GM12891 (cell line): ENCODE data around the gene CXCL3.

Source experiments
- DNase-seq: peaks from one replicate; pipeline ENCODE4 v3.0.0; 2011; ENCODE audit warnings: low spot score; ENCODE audit not compliant: insufficient read length
- FAIRE-seq: peaks from 2 replicates; lab custom pipeline; 2011; peaks lifted over from hg19 to GRCh38; lab: Jason Lieb, UNC
- PAX5 ChIP-seq: IDR thresholded peaks from 2 replicates; pipeline ENCODE4 v1.6.1; 2011; ENCODE audit warnings: low read length, moderate library complexity, mild to moderate bottlenecking; ENCODE audit not compliant: insufficient read depth, severe bottlenecking
- POLR2A ChIP-seq: IDR thresholded peaks from 2 replicates; pipeline ENCODE4 v1.6.1; 2011; ENCODE audit warnings: low read depth, low read length, control low read depth
- POLR2AphosphoS5 ChIP-seq: IDR thresholded peaks from 2 replicates; pipeline ENCODE4 v1.6.1; 2011; ENCODE audit warnings: low read depth, low read length, control low read depth
- POU2F2 ChIP-seq: IDR thresholded peaks from 2 replicates; pipeline ENCODE4 v1.6.1; 2011; ENCODE audit warnings: low read depth, mild to moderate bottlenecking, control low read depth, low read length, moderate library complexity
- SPI1 ChIP-seq: IDR thresholded peaks from 2 replicates; pipeline ENCODE4 v1.6.1; 2011; ENCODE audit warnings: low read depth, low read length, control low read depth
- TAF1 ChIP-seq: IDR thresholded peaks from 2 replicates; pipeline ENCODE4 v1.6.1; 2011; ENCODE audit warnings: low read depth, low read length, control low read depth

The CXCL3 gene

GRCh38 chr4:74056858-74057562, 18.5 kb upstream of the CXCL3 start:
- DNase-seq: no peak
- TF ChIP-seq POLR2AphosphoS5 (no peak), PAX5 (no peak), SPI1 (no peak)
- no peak for FAIRE-seq

- no peak for FAIRE-seq
- no peak for TF ChIP-seq POU2F2
- TF ChIP-seq POLR2A: no peak
- TF ChIP-seq PAX5: no peak
- TF ChIP-seq TAF1: no peak
- no peak for TF ChIP-seq SPI1
- TF ChIP-seq POLR2AphosphoS5: no peak
- no peak for DNase-seq
Measured at GRCh38 chr4:74056114-74056857, 17.8 kb upstream of the CXCL3 start.

GRCh38 chr4:74055498-74055897, 17.0 kb upstream of the CXCL3 start:
- TF ChIP-seq POLR2AphosphoS5: no peak
- no peak for TF ChIP-seq POLR2A
- no peak for TF ChIP-seq TAF1
- no peak for TF ChIP-seq POU2F2
- TF ChIP-seq PAX5: no peak
- no peak for TF ChIP-seq SPI1
- FAIRE-seq (no peak), DNase-seq (no peak)

DNA sequence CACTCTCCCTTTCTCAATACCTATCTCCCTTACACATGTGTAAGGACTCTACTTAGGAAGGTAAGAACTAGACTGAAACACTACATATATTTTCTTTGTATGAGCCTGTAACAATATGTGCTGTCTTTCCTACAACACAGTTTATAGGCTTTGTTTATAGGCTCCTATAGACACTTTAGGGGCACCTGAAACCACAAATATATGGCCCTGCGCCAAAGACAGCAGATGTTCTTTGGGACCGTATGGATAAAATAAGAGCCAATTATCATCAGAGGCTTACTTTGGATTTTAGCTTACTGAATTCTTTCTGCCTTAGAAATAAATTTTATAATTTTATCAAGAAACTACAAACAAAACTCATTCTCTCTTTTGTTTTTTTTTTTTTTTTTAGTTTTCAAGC, 16.6 kb upstream of the CXCL3 start:
- DNase-seq (no peak), FAIRE-seq (no peak)
- no peak for TF ChIP-seq SPI1
- TF ChIP-seq POU2F2: no peak
- no peak for TF ChIP-seq POLR2AphosphoS5

GRCh38 chr4:74054483-74055047, 16.1 kb upstream of the CXCL3 start:
- no peak for TF ChIP-seq TAF1
- no peak for TF ChIP-seq POU2F2
- TF ChIP-seq PAX5: no peak
- no peak for TF ChIP-seq POLR2A
- no peak for TF ChIP-seq POLR2AphosphoS5
- TF ChIP-seq SPI1: no peak
- FAIRE-seq: no peak
- no peak for DNase-seq

DNA sequence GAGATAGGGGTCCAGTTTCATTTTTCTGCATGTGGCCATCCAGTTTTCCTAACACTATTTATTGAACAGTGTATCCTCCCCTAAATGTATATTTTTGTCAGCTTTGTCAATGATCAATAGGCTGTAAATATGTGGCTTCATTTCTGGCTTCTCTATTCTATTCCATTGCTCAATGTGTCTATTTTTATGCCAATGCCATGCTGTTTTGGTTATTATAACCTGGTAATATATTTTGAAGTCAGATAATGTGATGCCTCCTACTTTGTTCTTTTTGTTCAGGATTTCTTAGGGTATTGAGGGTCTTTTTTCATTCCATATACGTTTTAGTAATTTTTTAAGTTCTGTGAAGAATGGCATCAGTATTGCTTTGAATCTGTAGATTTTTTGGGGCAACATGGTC, 8.7 kb upstream of the CXCL3 start:
- no peak for TF ChIP-seq PAX5
- no peak for TF ChIP-seq SPI1
- no peak for TF ChIP-seq POU2F2
- TF ChIP-seq TAF1: no peak
- no peak for TF ChIP-seq POLR2A
- no peak for TF ChIP-seq POLR2AphosphoS5
- no peak for FAIRE-seq

GRCh38 chr4:74045772-74046171, 7.3 kb upstream of the CXCL3 start:
- no peak for TF ChIP-seq POU2F2
- no peak for TF ChIP-seq TAF1
- TF ChIP-seq SPI1: no peak
- no peak for TF ChIP-seq POLR2A
- no peak for TF ChIP-seq PAX5
- FAIRE-seq (no peak), DNase-seq (no peak)

More for the DNA sequence above, 8.7 kb upstream of the CXCL3 start:
- no peak for DNase-seq

DNA sequence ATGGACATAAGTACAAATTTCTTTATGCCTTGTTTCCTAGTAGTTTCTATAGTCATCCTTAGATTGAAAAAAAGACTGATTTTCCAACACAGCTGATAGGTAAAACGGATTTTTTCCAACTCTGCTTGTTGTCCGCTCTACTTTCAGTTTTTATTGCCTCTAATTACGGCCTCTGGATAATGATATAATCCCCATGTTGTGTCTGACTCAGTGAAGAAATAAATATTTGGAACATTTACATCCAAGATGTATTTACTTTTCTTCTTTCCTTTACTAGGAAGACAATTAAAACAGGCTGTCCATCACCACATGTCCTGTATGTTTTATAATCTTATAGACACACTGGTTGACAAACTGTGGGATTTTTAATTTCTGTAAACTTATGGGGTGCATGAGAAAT, 6.8 kb upstream of the CXCL3 start:
- no peak for FAIRE-seq
- DNase-seq: no peak
- TF ChIP-seq TAF1 (no peak), POLR2A (no peak), PAX5 (no peak), POLR2AphosphoS5 (no peak), SPI1 (no peak), POU2F2 (no peak)

DNA sequence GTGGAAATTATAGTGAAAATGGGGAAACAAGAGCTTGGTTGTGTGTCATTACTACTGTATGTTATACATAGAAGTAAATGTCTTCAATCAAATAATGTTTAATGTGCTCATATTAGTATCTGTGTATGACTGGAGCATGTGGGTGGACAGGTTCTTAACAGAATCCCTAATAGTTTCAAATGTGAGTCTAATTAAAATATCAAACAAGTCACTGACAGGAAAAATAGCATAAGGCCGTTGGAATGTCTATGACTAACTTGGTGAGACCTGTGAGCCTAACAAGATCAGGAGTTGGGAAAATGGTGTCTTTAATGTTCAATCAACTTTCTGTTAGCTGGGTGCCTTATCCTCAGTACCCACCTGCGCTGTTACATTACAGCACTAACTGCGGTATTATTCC, 6.2 kb upstream of the CXCL3 start:
- no peak for DNase-seq
- no peak for FAIRE-seq
- no peak for TF ChIP-seq POLR2AphosphoS5
- no peak for TF ChIP-seq TAF1
- TF ChIP-seq POLR2A: no peak
- TF ChIP-seq POU2F2: no peak
- TF ChIP-seq SPI1: no peak
- no peak for TF ChIP-seq PAX5
